Measurements from ENCODE around the gene PPP1R37.

The PPP1R37 gene

DNA sequence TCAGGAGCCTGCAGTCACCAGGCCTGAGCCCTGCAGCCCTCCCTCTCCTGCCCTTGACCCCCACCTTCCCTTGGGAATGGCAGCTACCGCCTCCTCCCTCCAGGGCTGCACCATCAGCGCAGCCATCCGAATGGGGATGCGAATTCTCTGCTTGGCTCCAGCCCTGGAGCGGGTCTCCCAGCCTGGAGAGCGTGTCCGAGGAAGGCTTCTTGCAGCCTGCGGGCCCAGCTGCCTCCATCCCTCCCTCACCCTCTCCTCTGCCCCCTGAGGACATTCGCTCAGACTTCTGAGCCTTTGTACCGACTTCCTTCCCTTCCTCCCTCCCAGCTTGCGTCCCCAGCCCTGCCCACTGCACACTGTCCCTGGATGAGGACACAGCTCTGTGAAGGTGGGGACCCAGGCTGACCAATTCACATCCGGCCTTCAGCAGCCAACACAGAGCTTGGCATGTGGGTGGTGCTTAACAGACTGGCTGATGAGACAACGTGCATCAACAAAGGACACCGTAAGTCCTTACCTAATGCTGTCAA lies 73.8 kb downstream of the PPP1R37 start:
- TF ChIP-seq, protein P1, sequence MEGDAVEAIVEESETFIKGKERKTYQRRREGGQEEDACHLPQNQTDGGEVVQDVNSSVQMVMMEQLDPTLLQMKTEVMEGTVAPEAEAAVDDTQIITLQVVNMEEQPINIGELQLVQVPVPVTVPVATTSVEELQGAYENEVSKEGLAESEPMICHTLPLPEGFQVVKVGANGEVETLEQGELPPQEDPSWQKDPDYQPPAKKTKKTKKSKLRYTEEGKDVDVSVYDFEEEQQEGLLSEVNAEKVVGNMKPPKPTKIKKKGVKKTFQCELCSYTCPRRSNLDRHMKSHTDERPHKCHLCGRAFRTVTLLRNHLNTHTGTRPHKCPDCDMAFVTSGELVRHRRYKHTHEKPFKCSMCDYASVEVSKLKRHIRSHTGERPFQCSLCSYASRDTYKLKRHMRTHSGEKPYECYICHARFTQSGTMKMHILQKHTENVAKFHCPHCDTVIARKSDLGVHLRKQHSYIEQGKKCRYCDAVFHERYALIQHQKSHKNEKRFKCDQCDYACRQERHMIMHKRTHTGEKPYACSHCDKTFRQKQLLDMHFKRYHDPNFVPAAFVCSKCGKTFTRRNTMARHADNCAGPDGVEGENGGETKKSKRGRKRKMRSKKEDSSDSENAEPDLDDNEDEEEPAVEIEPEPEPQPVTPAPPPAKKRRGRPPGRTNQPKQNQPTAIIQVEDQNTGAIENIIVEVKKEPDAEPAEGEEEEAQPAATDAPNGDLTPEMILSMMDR (IDR thresholded peaks at IDR 0.05; ENCODE audit: unreplicated experiment in 3 of 3), result no peak
- H3K4me3 Mint-ChIP-seq, result no peak overlapping the region
- H3K27me3 Mint-ChIP-seq (ENCODE audit: low read depth), result peaks cover 8% of the 10 kb centered on the region
- H3K27ac Mint-ChIP-seq, result no peak overlapping the region
- no peaks in the 10 kb centered on the region for H3K9me3 Mint-ChIP-seq
- H3K4me1 Mint-ChIP-seq, result no peaks in the 10 kb centered on the region
- no peaks in the 10 kb centered on the region for H3K36me3 Mint-ChIP-seq (ENCODE audit: low read depth)

DNA sequence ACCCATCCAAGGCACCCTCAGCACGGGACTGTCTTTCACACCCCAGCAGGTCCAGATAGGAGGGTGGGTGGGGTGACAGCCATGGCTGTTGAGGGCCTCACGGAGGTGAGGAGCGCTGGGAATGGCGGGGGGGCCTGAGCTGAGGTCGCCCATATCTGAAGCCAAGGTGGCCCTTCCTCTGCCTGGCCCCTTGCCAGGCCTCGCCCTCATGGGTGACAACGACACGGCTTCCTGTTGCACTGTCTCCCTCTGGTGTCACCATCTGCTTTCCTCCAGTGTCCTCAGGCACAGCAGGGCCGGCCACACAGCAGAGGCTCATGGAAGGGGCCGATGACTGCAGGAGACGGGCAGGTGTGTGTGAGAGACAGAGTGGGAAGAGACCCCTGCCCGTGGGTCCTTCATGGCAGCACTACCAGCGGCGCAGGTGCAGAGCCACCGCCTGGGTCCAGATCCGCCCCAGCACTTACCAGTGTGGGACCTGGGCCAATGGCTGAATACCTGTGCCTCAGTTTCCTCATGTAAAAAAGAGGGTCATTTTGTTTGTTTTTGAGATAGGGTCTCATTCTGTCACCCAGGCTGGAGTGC lies 75.9 kb downstream of the PPP1R37 start:
- Mint-ChIP-seq H3K27ac (no peak overlapping the region), H3K27me3 (ENCODE audit: low read depth) (no peaks in the 10 kb centered on the region)
- TF ChIP-seq, protein P1 (IDR thresholded peaks at IDR 0.05; ENCODE audit: unreplicated experiment in 3 of 3), result no peak

DNA sequence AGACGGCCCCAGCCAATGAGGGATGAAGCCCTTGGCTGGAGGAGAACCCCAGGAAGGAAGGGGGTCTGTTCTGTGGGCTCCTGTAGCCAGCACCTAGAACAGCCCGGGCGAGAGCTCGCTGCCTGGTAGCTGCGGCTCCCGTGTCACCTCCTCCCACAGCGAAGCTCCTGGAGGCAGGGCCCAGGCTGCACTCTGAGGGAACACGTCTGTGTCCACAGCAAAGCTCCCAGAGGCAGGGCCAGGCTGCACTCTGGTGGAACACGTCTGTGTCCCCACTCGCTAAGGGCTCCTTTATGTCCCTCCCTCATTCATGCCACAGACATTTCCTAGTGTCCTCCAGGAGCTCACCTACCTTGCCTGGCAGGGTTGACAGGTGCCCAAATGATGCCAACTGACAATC lies 76.6 kb downstream of the PPP1R37 start:
- no peak overlapping the region for H3K4me3 Mint-ChIP-seq
- TF ChIP-seq, protein P1 (IDR thresholded peaks at IDR 0.05; ENCODE audit: unreplicated experiment in 3 of 3), result no peak
- H3K27me3 Mint-ChIP-seq (ENCODE audit: low read depth), result no peaks in the 10 kb centered on the region
- H3K4me1 Mint-ChIP-seq, result no peaks in the 10 kb centered on the region
- H3K9me3 Mint-ChIP-seq, result no peaks in the 10 kb centered on the region
- H3K27ac Mint-ChIP-seq, result no peak overlapping the region
- H3K36me3 Mint-ChIP-seq (ENCODE audit: low read depth), result no peaks in the 10 kb centered on the region

More for the DNA sequence above, 75.9 kb downstream of the PPP1R37 start:
- no peaks in the 10 kb centered on the region for H3K9me3 Mint-ChIP-seq
- no peak overlapping the region for H3K4me3 Mint-ChIP-seq
- no peaks in the 10 kb centered on the region for H3K36me3 Mint-ChIP-seq (ENCODE audit: low read depth)
- no peaks in the 10 kb centered on the region for H3K4me1 Mint-ChIP-seq

DNA sequence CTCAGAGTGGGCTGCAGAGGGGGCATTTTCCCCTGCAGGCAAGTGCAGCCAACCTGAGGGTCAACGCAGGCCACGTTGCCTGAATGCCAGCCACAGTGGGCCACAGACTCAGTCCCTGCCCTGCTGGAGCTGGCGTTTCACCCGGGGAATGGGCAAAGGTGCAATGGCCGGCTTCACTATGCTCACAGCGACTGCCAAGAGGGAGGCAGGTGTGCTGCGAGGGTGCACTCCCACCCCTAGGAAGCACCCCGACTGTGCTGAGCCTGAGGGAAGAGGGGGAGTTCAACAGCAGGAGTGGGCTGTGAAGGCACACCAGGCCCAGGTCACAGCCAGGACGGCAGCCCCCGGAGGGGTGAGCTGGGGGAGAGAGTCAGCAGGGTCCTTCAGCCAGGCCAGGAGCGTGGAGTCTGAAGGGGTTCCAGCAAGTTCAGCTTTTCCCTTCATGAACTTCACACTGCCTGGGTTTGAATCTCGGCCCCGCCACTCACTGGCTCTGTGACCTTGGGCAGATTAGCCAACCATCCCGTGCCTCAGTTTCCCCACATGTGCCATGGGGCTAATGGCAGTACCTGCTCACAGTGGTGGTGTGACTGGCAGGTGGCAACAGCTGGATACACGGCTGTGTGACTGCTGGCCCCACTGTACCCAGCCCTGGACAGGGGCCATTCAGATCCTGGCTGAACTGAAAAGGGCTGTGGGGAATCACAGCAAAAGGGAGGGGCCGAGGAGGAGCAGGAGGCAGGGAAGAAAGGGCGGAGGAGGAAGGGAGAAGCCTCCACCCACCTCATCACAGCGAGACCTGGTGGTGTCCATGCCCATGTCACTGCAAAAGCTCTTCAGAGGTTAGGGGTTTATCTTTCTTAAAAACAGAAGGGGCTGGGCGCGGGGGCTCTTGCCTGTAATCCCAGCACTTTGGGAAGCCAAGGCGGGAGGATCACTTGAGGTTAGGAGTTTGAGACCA lies 77.4 kb downstream of the PPP1R37 start:
- Mint-ChIP-seq H3K36me3 (ENCODE audit: low read depth) (no peaks in the 10 kb centered on the region), H3K27me3 (ENCODE audit: low read depth) (no peaks in the 10 kb centered on the region), H3K27ac (no peak overlapping the region), H3K9me3 (no peaks in the 10 kb centered on the region), H3K4me3 (no peak overlapping the region), H3K4me1 (peaks cover 3% of the 10 kb centered on the region)
- TF ChIP-seq, protein P1 (IDR thresholded peaks at IDR 0.05; ENCODE audit: unreplicated experiment in 3 of 3), result no peak

DNA sequence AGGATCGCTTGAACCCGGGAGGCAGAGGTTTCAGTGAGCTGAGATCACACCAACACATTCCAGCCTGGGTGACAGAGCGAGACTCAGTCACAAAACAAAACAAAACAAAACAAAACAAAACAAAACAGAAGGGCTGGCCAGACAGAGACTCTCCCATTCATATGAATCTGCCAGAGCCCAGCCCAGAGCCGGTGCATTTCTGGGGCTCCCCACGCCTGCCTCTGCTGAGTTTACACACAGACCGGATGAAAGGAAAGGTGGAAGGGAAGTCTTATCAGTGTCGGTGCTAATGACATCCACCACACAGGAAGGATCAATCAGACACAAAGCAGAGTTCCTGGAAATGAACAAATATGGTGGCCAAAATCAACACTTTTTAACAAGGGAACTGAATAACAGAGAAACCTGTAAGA lies 78.2 kb downstream of the PPP1R37 start:
- Mint-ChIP-seq H3K36me3 (ENCODE audit: low read depth) (no peaks in the 10 kb centered on the region), H3K27me3 (ENCODE audit: low read depth) (no peaks in the 10 kb centered on the region), H3K27ac (no peak overlapping the region), H3K9me3 (no peaks in the 10 kb centered on the region), H3K4me3 (peak overlapping the region in 1 of 3 experiments; percentile 8), H3K4me1 (peaks cover 6% of the 10 kb centered on the region)
- TF ChIP-seq, protein P1 (IDR thresholded peaks at IDR 0.05; ENCODE audit: unreplicated experiment in 3 of 3), result no peak
